H1 (cell line): ENCODE results near the gene SLC2A4RG. TPM values are rescaled to one million over a fixed set of nuclear protein-coding genes. Genes with fewer than 3 reads are reported as not detected.

ENCODE experiments used
- CTCF ChIA-PET: fragments of 300-600 bp; sonication (Branson Sonifier 250); formaldehyde crosslinking; loops from one replicate; lab custom pipeline; 2021; ENCODE audit not compliant: partially characterized antibody; lab: Charles Lee
- POLR2A ChIA-PET: fragments of 300-600 bp; sonication (Branson Sonifier 250); formaldehyde crosslinking; loops from one replicate; lab custom pipeline; 2021; ENCODE audit warnings: inconsistent platforms; ENCODE audit not compliant: partially characterized antibody; lab: Charles Lee
- DNase-seq, 2 experiments: peaks; one replicate each; pipeline versions ENCODE4 v3.0.0 to v3.0.0-alpha.2; 2010 to 2022; ENCODE audit warnings: low spot score in 2 of 2, low read depth in 1 of 2, mixed read lengths in 1 of 2
- FAIRE-seq: peaks from 2 replicates; lab custom pipeline; 2011; peaks lifted over from hg19 to GRCh38; lab: Jason Lieb, UNC
- H2AFZ ChIP-seq: 2 replicates; pipeline ENCODE4 v1.8.1; 2012; ENCODE audit warnings: low read length, inconsistent platforms
- H2AK5ac ChIP-seq: 2 replicates; pipeline ENCODE4 v1.6.1; 2013; ENCODE audit warnings: low read depth, low read length
- H2BK120ac ChIP-seq: replicated peaks from 2 replicates; pipeline ENCODE3; 2013; ENCODE audit warnings: low read depth, low read length, inconsistent platforms
- H2BK12ac ChIP-seq: 2 replicates; pipeline ENCODE4 v1.6.1; 2013; ENCODE audit warnings: low read depth, low read length
- H2BK15ac ChIP-seq: 2 replicates; pipeline ENCODE4 v1.6.1; 2013; ENCODE audit warnings: low read length
- H2BK20ac ChIP-seq: 2 replicates; pipeline ENCODE4 v1.6.1; 2013; ENCODE audit warnings: low read length
- H2BK5ac ChIP-seq: 2 replicates; pipeline ENCODE4 v1.6.1; 2013; ENCODE audit warnings: low read depth, low read length
- H3K14ac ChIP-seq: 2 replicates; pipeline ENCODE4 v1.6.1; 2013; ENCODE audit warnings: inconsistent platforms; ENCODE audit not compliant: insufficient read length
- H3K18ac ChIP-seq: 2 replicates; pipeline ENCODE4 v1.6.1; 2013; ENCODE audit warnings: low read length; ENCODE audit errors: extremely low read depth
- H3K23ac ChIP-seq: 2 replicates; pipeline ENCODE4 v1.6.1; 2013; ENCODE audit warnings: inconsistent platforms; ENCODE audit not compliant: insufficient read length
- H3K23me2 ChIP-seq: 2 replicates; pipeline ENCODE4 v1.6.1; 2013; ENCODE audit warnings: low read depth, low read length
- H3K27ac ChIP-seq: 2 replicates; pipeline ENCODE4 v1.6.1; 2011; ENCODE audit warnings: low read depth, low read length, inconsistent platforms
- H3K27me3 ChIP-seq, 4 experiments: replicated peaks in 1 of 4; 1 replicate in 1 of 4; 2 replicates in 3 of 4; pipeline versions ENCODE4 v1.6.1 to v1.8.1; 2011 to 2013; ENCODE audit warnings: low read length in 3 of 4, mild to moderate bottlenecking in 3 of 4, inconsistent platforms in 2 of 4, mixed read lengths in 2 of 4, moderate library complexity in 1 of 4; ENCODE audit not compliant: control insufficient read depth in 3 of 4, insufficient read depth in 3 of 4; ENCODE audit errors: extremely low read depth in 1 of 4
- H3K36me3 ChIP-seq, 4 experiments: 2 replicates each; pipeline versions ENCODE4 v1.6.1 to v1.8.1; 2011 to 2013; ENCODE audit warnings: mild to moderate bottlenecking in 4 of 4, low read length in 3 of 4, moderate library complexity in 2 of 4, control low read depth in 1 of 4, inconsistent platforms in 1 of 4; ENCODE audit not compliant: insufficient read depth in 4 of 4, control insufficient read depth in 2 of 4
- H3K4ac ChIP-seq: replicated peaks from 2 replicates; pipeline ENCODE3; 2013; ENCODE audit warnings: low read length, low read depth, mixed read lengths, inconsistent platforms; ENCODE audit not compliant: insufficient read length
- H3K4me1 ChIP-seq, 4 experiments: replicated peaks in 1 of 4; 1 replicate in 1 of 4; 2 replicates in 3 of 4; pipeline versions ENCODE4 v1.6.1 to v1.8.1; 2011 to 2013; ENCODE audit warnings: low read length in 3 of 4, inconsistent platforms in 2 of 4, mixed read lengths in 1 of 4; ENCODE audit not compliant: insufficient read depth in 4 of 4, control insufficient read depth in 3 of 4
- H3K4me2 ChIP-seq, 2 experiments: 2 replicates each; pipeline versions ENCODE4 v1.6.1 to v1.8.1; 2011 to 2013; ENCODE audit warnings: low read depth in 2 of 2, low read length in 2 of 2, control low read depth in 1 of 2, inconsistent platforms in 1 of 2, mild to moderate bottlenecking in 1 of 2; ENCODE audit not compliant: insufficient read depth in 1 of 2
- H3K4me3 ChIP-seq, 4 experiments: fragments of 200-600, 300-600 bp in 1 of 4; sonication (generic), shearing (Covaris generic), sonication (Bioruptor Twin) in 1 of 4; 2 replicates each; pipeline versions ENCODE4 v1.5.1 to v1.8.1; 2011 to 2016; ENCODE audit warnings: low read length in 4 of 4, low read depth in 3 of 4, control low read depth in 2 of 4, inconsistent platforms in 2 of 4, mild to moderate bottlenecking in 2 of 4, mixed read lengths in 1 of 4, moderate library complexity in 1 of 4; ENCODE audit not compliant: insufficient read depth in 2 of 4; ENCODE audit errors: extremely low read depth in 1 of 4
- H3K56ac ChIP-seq: replicated peaks from 2 replicates; pipeline ENCODE3; 2013; ENCODE audit warnings: low read depth, mild to moderate bottlenecking, mixed read lengths, low read length, inconsistent platforms; ENCODE audit not compliant: insufficient read length
- H3K79me1 ChIP-seq: 2 replicates; pipeline ENCODE4 v1.6.1; 2013; ENCODE audit warnings: low read depth, low read length, control low read depth
- H3K79me2 ChIP-seq, 2 experiments: 2 replicates each; pipeline versions ENCODE4 v1.6.1 to v1.8.1; 2012 to 2013; ENCODE audit warnings: low read length in 2 of 2, mild to moderate bottlenecking in 2 of 2, inconsistent platforms in 1 of 2; ENCODE audit not compliant: insufficient read depth in 2 of 2, control insufficient read depth in 1 of 2
- H3K9ac ChIP-seq, 4 experiments: replicated peaks in 1 of 4; 1 replicate in 1 of 4; 2 replicates in 3 of 4; pipeline versions ENCODE4 v1.6.1 to v1.8.1; 2011 to 2013; ENCODE audit warnings: low read depth in 3 of 4, low read length in 3 of 4, control low read depth in 2 of 4, mild to moderate bottlenecking in 2 of 4, moderate library complexity in 2 of 4, inconsistent platforms in 1 of 4; ENCODE audit errors: extremely low read depth in 1 of 4
- H3K9me3 ChIP-seq, 2 experiments: 2 replicates each; pipeline versions ENCODE4 v1.6.1 to v1.8.1; 2012 to 2013; ENCODE audit warnings: mild to moderate bottlenecking in 2 of 2, moderate library complexity in 2 of 2, control low read depth in 1 of 2, inconsistent platforms in 1 of 2, low read depth in 1 of 2, low read length in 1 of 2, mixed read lengths in 1 of 2; ENCODE audit not compliant: insufficient read depth in 2 of 2
- H4K20me1 ChIP-seq, 2 experiments: replicated peaks in 1 of 2; 2 replicates each; pipeline versions ENCODE3 to v1.8.1; 2011 to 2013; ENCODE audit warnings: inconsistent platforms in 2 of 2, low read length in 2 of 2, mild to moderate bottlenecking in 1 of 2; ENCODE audit not compliant: insufficient read depth in 2 of 2, control insufficient read depth in 1 of 2
- H4K5ac ChIP-seq: 2 replicates; pipeline ENCODE4 v1.6.1; 2013; ENCODE audit warnings: low read length, low read depth, mixed read lengths, inconsistent platforms; ENCODE audit not compliant: insufficient read length
- H4K8ac ChIP-seq: 2 replicates; pipeline ENCODE4 v1.8.0; 2013; ENCODE audit warnings: mild to moderate bottlenecking, moderate library complexity, low read length, inconsistent platforms; ENCODE audit not compliant: insufficient read depth; ENCODE audit errors: extremely low read depth
- H4K91ac ChIP-seq: replicated peaks from 2 replicates; pipeline ENCODE3; 2013; ENCODE audit warnings: low read length, mixed read lengths, inconsistent platforms; ENCODE audit not compliant: insufficient read length
- ATF3 ChIP-seq: IDR thresholded peaks from 2 replicates; pipeline ENCODE4 v1.6.1; 2011; ENCODE audit warnings: low read depth, mild to moderate bottlenecking, low read length; ENCODE audit not compliant: insufficient read depth
- BACH1 ChIP-seq: IDR thresholded peaks from 2 replicates; pipeline ENCODE4 v1.6.1; 2012; ENCODE audit warnings: low read length, improper control_type of control experiment
- CBX5 ChIP-seq: fragments of 300-800, 300-1000 bp; sonication (generic); IDR thresholded peaks from 2 replicates; pipeline ENCODE4 v1.7.1; 2016; ENCODE audit warnings: antibody characterized with exemption, low read length, low read depth
- CEBPB ChIP-seq: IDR thresholded peaks from 2 replicates; pipeline ENCODE4 v1.6.1; 2012; ENCODE audit warnings: low read depth, low read length
- EGR1 ChIP-seq: IDR thresholded peaks from 2 replicates; pipeline ENCODE4 v1.6.1; 2011; ENCODE audit warnings: low read depth, low read length, borderline replicate concordance
- GTF2F1 ChIP-seq: IDR thresholded peaks from 2 replicates; pipeline ENCODE4 v1.6.1; 2012; ENCODE audit warnings: low read depth, low read length, improper control_type of control experiment, borderline replicate concordance
- SP1 ChIP-seq: IDR thresholded peaks from 2 replicates; pipeline ENCODE4 v1.6.1; 2011; ENCODE audit warnings: low read depth, low read length
- TAF7 ChIP-seq: optimal IDR thresholded peaks from 2 replicates; pipeline ENCODE3; 2011; ENCODE audit warnings: low read depth, mild to moderate bottlenecking, inconsistent platforms, low read length, moderate library complexity, borderline replicate concordance
- TEAD4 ChIP-seq: IDR thresholded peaks from 2 replicates; pipeline ENCODE4 v1.6.1; 2012; ENCODE audit warnings: low read depth, low read length, inconsistent platforms, mixed read lengths
- WGBS, 2 experiments: shearing (Covaris generic) in 1 of 2; methylation state at CpG; one replicate each; pipeline versions ENCODE4 v1.1.6 to v1.1.7; 2013 to 2015; ENCODE audit warnings: low lambda C conversion rate in 2 of 2, mixed read lengths in 2 of 2, inconsistent platforms in 1 of 2, low coverage in 1 of 2, missing lambda C conversion rate in 1 of 2; ENCODE audit not compliant: insufficient replicate concordance in 2 of 2, insufficient coverage in 1 of 2, insufficient read length in 1 of 2; ENCODE audit errors: extremely low coverage in 1 of 2, missing lambda C conversion rate in 1 of 2; 5-methylcytosine and 5-hydroxymethylcytosine counted together
- polyA plus RNA-seq, 7 experiments: library from polyadenylated mRNA; depleted of rRNA in 3 of 7; stranded (reverse) in 5 of 7; unstranded in 2 of 7; fragments of >200 nt in 5 of 7; fragments of 200-250 nt in 2 of 7; gene quantifications; 1 replicate in 5 of 7; 2 replicates in 1 of 7; 4 replicates in 1 of 7; pipeline versions ENCODE4 v1.2.1 to v1.2.3, GENCODE V29; 2011 to 2013; ENCODE audit warnings: missing spikeins in 2 of 7, mixed read lengths in 2 of 7
- total RNA-seq: library from RNA; stranded (reverse); fragmentation: NEBNext Ultra II Directional; extraction: Animal tissue kit (Norgen Biotek cat#: 25700); gene quantifications from 2 replicates; pipeline ENCODE4 v1.2.1, GENCODE V29; 2021
- TF ChIP-seq, protein P1 (sequence below), 3 experiments: IDR thresholded peaks; 1 replicate in 2 of 3; 2 replicates in 1 of 3; pipeline versions ENCODE4 v1.5.1 to v1.6.1; 2011; ENCODE audit warnings: low read length in 3 of 3, mild to moderate bottlenecking in 3 of 3, inconsistent platforms in 2 of 3, low read depth in 1 of 3, moderate library complexity in 1 of 3; ENCODE audit not compliant: insufficient read depth in 1 of 3; ENCODE audit errors: control extremely low read depth in 1 of 3

The SLC2A4RG gene
- total and polyA plus RNA-seq, 2 of the 8 experiments (the other 6 are each of a cell fraction or from before 2014, with no cell fraction given), result 15.9 to 29.1 TPM

DNA sequence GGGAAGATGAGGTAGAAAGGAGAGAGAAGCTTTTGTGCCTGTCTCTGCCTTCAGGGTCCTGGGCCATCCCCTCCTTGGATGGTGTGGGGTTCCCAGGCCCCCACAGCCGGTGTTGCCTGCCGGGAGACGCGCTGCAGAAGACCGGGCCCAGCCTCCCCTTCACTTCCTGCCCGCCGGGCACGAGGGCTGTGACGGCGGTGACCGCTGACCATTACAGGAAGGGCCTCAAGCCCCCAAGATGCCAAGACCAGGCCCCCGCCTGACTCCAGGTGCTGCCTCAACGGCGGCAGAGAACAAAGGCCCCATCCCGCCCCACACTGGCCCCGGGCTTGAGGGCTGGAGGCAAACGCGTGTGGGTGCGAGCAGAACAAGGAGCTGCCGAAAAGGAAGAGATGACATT lies 53.3 kb downstream of the SLC2A4RG start:
- H3K9ac ChIP-seq, result no peak overlapping the region
- no peak overlapping the region for H3K27ac ChIP-seq
- no peak overlapping the region for H3K18ac ChIP-seq
- DNase-seq, result no peak
- no peak overlapping the region for H4K91ac ChIP-seq
- POLR2A ChIA-PET, result interaction anchor here (1.0 to 1.7 kb wide), 2 partner anchors 71 to 75 kb away, joined by 3 to 4 read pairs; no protein-coding TSS in a partner anchor
- H4K20me1 ChIP-seq, result peaks cover 2 to 14% of the 10 kb centered on the region in 2 experiments
- no peak for FAIRE-seq
- CTCF ChIA-PET, result interaction anchor here (0.7 to 15.2 kb wide), 6 partner anchors 8 to 83 kb away, joined by 3 to 191 read pairs (median 4); no protein-coding TSS in a partner anchor
- no peak overlapping the region for H3K4me2 ChIP-seq
- H3K56ac ChIP-seq, result no peak overlapping the region
- no peak overlapping the region for H4K8ac ChIP-seq
- H3K27me3 ChIP-seq, result no peaks in the 10 kb centered on the region
- no peak overlapping the region for H3K14ac ChIP-seq
- H3K36me3 ChIP-seq, result peaks cover 2 to 13% (median 7%) of the 10 kb centered on the region in 4 experiments; a peak in 4 of 8 replicates
- no peak overlapping the region for H2BK20ac ChIP-seq
- no peaks in the 10 kb centered on the region for H3K23me2 ChIP-seq
- WGBS, 2 experiments, result 96% methylated on average over 14 of the region's 20 CpGs; no CpG with 5 or more reads in 1 of the 2 experiments
- no peaks in the 10 kb centered on the region for H3K9me3 ChIP-seq
- H3K79me2 ChIP-seq, result peaks cover 0 to 16% of the 10 kb centered on the region in 2 experiments; a peak in 1 of 4 replicates
- no peak overlapping the region for H3K4me3 ChIP-seq
- H3K79me1 ChIP-seq, result peaks cover 5% of the 10 kb centered on the region
- no peaks in the 10 kb centered on the region; a peak in 1 of 7 replicates for H3K4me1 ChIP-seq
- no peak overlapping the region for H3K4ac ChIP-seq
- H2BK120ac ChIP-seq, result no peak overlapping the region
- H4K5ac ChIP-seq, result no peak overlapping the region
- no peak overlapping the region for H2BK12ac ChIP-seq
- no peak overlapping the region for H2BK15ac ChIP-seq
- H3K23ac ChIP-seq, result no peak overlapping the region
- H2AK5ac ChIP-seq, result no peak overlapping the region
- no peak overlapping the region for H2AFZ ChIP-seq
- H2BK5ac ChIP-seq, result peak overlapping the region; percentile 44; the same call in 1 of the 2 replicates
- no peak for TF ChIP-seq TEAD4
- TF ChIP-seq CBX5, result no peak
- no peak for TF ChIP-seq GTF2F1
- no peak for TF ChIP-seq SP1
- TF ChIP-seq, protein P1, sequence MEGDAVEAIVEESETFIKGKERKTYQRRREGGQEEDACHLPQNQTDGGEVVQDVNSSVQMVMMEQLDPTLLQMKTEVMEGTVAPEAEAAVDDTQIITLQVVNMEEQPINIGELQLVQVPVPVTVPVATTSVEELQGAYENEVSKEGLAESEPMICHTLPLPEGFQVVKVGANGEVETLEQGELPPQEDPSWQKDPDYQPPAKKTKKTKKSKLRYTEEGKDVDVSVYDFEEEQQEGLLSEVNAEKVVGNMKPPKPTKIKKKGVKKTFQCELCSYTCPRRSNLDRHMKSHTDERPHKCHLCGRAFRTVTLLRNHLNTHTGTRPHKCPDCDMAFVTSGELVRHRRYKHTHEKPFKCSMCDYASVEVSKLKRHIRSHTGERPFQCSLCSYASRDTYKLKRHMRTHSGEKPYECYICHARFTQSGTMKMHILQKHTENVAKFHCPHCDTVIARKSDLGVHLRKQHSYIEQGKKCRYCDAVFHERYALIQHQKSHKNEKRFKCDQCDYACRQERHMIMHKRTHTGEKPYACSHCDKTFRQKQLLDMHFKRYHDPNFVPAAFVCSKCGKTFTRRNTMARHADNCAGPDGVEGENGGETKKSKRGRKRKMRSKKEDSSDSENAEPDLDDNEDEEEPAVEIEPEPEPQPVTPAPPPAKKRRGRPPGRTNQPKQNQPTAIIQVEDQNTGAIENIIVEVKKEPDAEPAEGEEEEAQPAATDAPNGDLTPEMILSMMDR (IDR thresholded peaks at IDR 0.05; ENCODE audit: control extremely low read depth in 1 of 3, insufficient read depth in 1 of 3, low read depth in 1 of 3, low read length in 3 of 3), result no peak
- TF ChIP-seq ATF3, result no peak
- no peak for TF ChIP-seq BACH1
- TF ChIP-seq TAF7, result no peak
- no peak for TF ChIP-seq EGR1
- no peak for TF ChIP-seq CEBPB
